ENCODE results near the gene HAP1.
"Not testable (repeated sequence)": the region's sequence is repeated elsewhere in the genome, so short reads cannot be mapped to it uniquely, and the experiment has no call there.

Gene HAP1

DNA sequence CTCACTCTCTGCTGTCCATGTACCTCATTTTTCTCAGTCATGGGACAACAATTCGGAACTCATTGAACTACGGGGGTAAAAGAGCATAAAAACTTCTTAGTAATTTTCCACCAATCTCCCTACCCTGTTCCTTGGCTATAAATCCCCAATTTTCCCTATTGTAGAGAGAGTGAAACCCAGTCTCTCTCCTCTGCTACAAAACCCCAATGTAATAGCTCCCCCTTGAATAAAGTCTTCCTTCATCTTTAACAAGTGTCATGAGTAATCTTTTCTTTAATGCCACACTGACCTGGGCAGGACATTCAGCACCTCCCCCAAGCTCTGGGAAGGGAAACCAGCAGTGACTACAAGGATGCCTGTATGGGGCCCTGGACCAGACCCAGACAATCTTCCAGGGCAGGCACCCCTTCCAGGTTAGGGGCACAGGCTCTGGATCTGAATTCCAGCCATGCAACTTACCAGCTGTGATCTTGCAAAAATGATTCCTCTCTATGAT is 56.0 kb downstream of the HAP1 start:
- no peaks in the 10 kb centered on the region for H3K36me3 ChIP-seq (ENCODE audit: control insufficient read depth, insufficient read depth, low read length)
- H3K9ac ChIP-seq (ENCODE audit: low read depth, low read length): no peak overlapping the region
- H3K27ac ChIP-seq (ENCODE audit: low read depth, low read length): no peak overlapping the region
- no peak overlapping the region for H3K4me3 ChIP-seq (ENCODE audit: low read depth, low read length)
- H3K9me3 ChIP-seq (ENCODE audit: control insufficient read depth, insufficient read depth, low read length): no peaks in the 10 kb centered on the region
- no peaks in the 10 kb centered on the region for H3K27me3 ChIP-seq (ENCODE audit: control insufficient read depth, insufficient read depth, low read length)
- H3K4me1 ChIP-seq (ENCODE audit: control insufficient read depth, insufficient read depth, low read length): peaks cover 17% of the 10 kb centered on the region

- Histone ChIP-seq H3K27ac (ENCODE audit: low read depth, low read length) (peak overlapping the region; percentile 62), H3K27me3 (ENCODE audit: control insufficient read depth, insufficient read depth, low read length) (no peaks in the 10 kb centered on the region), H3K9ac (ENCODE audit: low read depth, low read length) (no peak overlapping the region), H3K36me3 (ENCODE audit: control insufficient read depth, insufficient read depth, low read length) (no peaks in the 10 kb centered on the region), H3K4me3 (ENCODE audit: low read depth, low read length) (peak overlapping the region; percentile 23), H3K4me1 (ENCODE audit: control insufficient read depth, insufficient read depth, low read length) (peaks cover 17% of the 10 kb centered on the region), H3K9me3 (ENCODE audit: control insufficient read depth, insufficient read depth, low read length) (no peaks in the 10 kb centered on the region)
Measured at GRCh38 chr17:41676058-41676419, 58.4 kb downstream of the HAP1 start.

- H3K9me3 ChIP-seq (ENCODE audit: control insufficient read depth, insufficient read depth, low read length); H3K27me3 ChIP-seq (ENCODE audit: control insufficient read depth, insufficient read depth, low read length); H3K36me3 ChIP-seq (ENCODE audit: control insufficient read depth, insufficient read depth, low read length); H3K9ac ChIP-seq (ENCODE audit: low read depth, low read length): not testable (repeated sequence)
- Histone ChIP-seq H3K4me1 (ENCODE audit: control insufficient read depth, insufficient read depth, low read length) (peaks cover 17% of the 10 kb centered on the region), H3K4me3 (ENCODE audit: low read depth, low read length) (peak overlapping the region; percentile 23), H3K27ac (ENCODE audit: low read depth, low read length) (peak overlapping the region; percentile 62)
Measured at GRCh38 chr17:41675157-41676057, 59.0 kb downstream of the HAP1 start.
